ENCODE results near the gene SORCS2. TPM values are rescaled to one million over a fixed set of nuclear protein-coding genes. Genes with fewer than 3 reads are reported as not detected.

The SORCS2 gene
- total RNA-seq, 1 experiment from 2014 or later = 4.1 TPM

DNA sequence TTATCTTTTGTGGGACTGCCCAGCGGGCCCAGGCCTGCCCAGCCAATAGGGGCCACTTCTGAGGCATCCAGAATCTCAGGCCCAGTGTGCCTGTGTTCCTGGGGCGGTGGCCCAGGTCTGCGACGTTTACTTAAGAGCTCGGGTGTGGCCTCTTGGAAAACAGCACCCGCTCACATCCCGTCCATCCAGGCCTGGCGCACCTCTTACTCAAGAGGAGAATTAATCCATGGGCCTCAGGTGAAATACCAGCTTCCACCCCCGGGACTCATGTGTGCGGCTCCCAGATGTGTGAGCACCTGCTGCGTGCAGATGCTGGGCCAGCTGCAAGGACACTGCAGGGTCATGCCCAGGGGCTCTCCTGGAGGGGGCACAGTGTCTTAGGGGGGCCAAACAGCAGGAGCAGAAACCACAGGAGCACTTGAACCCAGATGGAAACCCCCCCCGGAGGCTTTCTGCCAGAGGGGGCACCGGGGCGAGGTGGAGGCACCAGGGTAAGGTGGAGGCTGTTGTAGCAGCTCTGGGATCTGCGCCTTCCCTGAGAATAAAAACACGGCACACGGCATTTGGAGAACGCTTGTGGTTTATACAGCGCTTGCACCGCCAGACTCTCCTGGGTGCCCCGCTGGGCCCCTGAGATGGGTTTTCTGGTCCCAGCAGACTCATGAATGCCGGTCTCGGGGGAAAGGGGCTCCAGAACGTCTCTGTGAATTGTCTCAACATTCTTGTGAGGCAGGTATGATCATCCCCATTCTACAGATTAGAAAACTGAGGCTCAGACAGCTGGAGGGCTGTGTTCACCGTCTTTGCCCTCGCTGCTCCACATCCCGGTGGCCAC lies 239.6 kb downstream of the SORCS2 start:
- no peaks in the 10 kb centered on the region for H3K9me3 ChIP-seq (ENCODE audit: low read length)
- H2AFZ ChIP-seq (ENCODE audit: low read length) = no peak overlapping the region
- no peak overlapping the region for H3K9ac ChIP-seq (ENCODE audit: low read length)
- ATAC-seq = peak; percentile 28; the same call in 1 of the 2 replicates
- no peaks in the 10 kb centered on the region for H4K20me1 ChIP-seq (ENCODE audit: low read length)
- no peaks in the 10 kb centered on the region for H3K27me3 ChIP-seq (ENCODE audit: low read length)
- H3K4me2 ChIP-seq (ENCODE audit: low read length) = no peak overlapping the region
- no peaks in the 10 kb centered on the region for H3K9me2 ChIP-seq (replicated peaks; ENCODE audit: low read length)
- peaks cover 15% of the 10 kb centered on the region; the same call in 1 of the 2 replicates for H3K4me1 ChIP-seq (ENCODE audit: insufficient read depth, low read length)
- DNase-seq = peak; percentile 40
- CTCF ChIA-PET = no interaction called here
- H3K79me2 ChIP-seq (ENCODE audit: low read length) = no peaks in the 10 kb centered on the region
- TF ChIP-seq EZH2 (IDR thresholded peaks at IDR 0.05; ENCODE audit: low read length, unreplicated experiment) = no peak
- no peak for TF ChIP-seq EZH2phosphoT487 (IDR thresholded peaks at IDR 0.05; ENCODE audit: borderline replicate concordance, low read length)
- TF ChIP-seq, protein P1, sequence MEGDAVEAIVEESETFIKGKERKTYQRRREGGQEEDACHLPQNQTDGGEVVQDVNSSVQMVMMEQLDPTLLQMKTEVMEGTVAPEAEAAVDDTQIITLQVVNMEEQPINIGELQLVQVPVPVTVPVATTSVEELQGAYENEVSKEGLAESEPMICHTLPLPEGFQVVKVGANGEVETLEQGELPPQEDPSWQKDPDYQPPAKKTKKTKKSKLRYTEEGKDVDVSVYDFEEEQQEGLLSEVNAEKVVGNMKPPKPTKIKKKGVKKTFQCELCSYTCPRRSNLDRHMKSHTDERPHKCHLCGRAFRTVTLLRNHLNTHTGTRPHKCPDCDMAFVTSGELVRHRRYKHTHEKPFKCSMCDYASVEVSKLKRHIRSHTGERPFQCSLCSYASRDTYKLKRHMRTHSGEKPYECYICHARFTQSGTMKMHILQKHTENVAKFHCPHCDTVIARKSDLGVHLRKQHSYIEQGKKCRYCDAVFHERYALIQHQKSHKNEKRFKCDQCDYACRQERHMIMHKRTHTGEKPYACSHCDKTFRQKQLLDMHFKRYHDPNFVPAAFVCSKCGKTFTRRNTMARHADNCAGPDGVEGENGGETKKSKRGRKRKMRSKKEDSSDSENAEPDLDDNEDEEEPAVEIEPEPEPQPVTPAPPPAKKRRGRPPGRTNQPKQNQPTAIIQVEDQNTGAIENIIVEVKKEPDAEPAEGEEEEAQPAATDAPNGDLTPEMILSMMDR (conservative IDR thresholded peaks at IDR 0.05; ENCODE audit: low read depth, low read length) = no peak
- H3K36me3 ChIP-seq (ENCODE audit: low read depth, low read length) = no peaks in the 10 kb centered on the region
- no peaks in the 10 kb centered on the region for H3F3A ChIP-seq (ENCODE audit: low read length, unreplicated experiment)
- POLR2A ChIA-PET (ENCODE audit: unreplicated experiment) = interaction anchor here (0.6 kb wide), 1 partner anchor 219 kb away, joined by 3 read pairs; no protein-coding TSS in a partner anchor
- BruUV-seq (replicated peaks) = no TSS peak
- H3K4me3 ChIP-seq (ENCODE audit: low read length) = no peak overlapping the region
- H3K27ac ChIP-seq (ENCODE audit: low read length) = no peak overlapping the region
- intact Hi-C loops (cut with micrococcal nuclease) = no loop called here

DNA sequence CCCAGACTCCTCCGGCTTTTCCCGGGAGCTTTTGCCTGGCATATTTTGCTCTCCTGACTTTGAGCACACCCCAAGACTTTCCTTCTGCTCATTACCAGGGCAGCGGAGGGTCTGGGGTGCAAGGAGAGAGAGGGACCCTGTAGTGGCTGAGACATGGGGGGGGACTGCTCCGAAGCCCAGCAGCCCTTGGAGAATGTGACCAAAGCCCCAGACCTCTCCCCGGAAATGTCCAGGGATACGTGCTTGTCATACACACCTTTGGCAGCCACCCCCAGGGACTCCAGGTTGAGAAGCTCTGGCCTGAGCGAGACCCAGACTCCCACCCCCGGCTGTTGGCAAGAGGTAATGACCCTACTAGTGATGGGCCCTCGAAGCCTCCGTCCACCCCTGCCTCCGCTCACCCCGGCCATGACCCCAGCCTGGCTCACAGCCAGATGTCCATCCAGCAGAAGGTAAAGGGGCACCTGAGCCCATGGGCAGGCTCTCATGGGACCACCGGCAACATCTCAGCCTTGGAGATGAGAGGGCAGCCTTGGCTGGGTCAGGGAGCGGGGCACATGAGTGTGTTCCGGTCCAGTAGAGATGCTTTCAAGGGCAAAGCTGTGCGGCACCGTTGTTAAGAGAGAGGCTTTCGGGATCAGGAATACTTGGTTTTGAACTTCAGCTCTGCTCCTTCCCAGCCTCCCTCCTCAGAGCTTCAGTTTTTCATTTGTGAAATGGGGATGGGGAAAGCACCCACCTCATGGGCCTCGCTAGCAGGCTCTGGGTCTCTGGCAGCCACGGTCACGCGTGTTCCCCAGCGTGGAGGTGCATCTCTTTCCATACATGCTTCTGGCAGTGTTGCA lies 240.4 kb downstream of the SORCS2 start:
- ChIA-PET POLR2A (ENCODE audit: unreplicated experiment) (no interaction called here), CTCF (no interaction called here)
- Histone ChIP-seq H4K20me1 (ENCODE audit: low read length) (no peaks in the 10 kb centered on the region), H3K4me1 (ENCODE audit: insufficient read depth, low read length) (peaks cover 15% of the 10 kb centered on the region; the same call in 1 of the 2 replicates), H3K36me3 (ENCODE audit: low read depth, low read length) (no peaks in the 10 kb centered on the region), H3K9ac (ENCODE audit: low read length) (no peak overlapping the region), H3K27me3 (ENCODE audit: low read length) (no peaks in the 10 kb centered on the region), H3K4me3 (ENCODE audit: low read length) (no peak overlapping the region), H3K9me3 (ENCODE audit: low read length) (no peaks in the 10 kb centered on the region), H2AFZ (ENCODE audit: low read length) (no peak overlapping the region), H3K4me2 (ENCODE audit: low read length) (no peak overlapping the region), H3K79me2 (ENCODE audit: low read length) (no peaks in the 10 kb centered on the region), H3K27ac (ENCODE audit: low read length) (no peak overlapping the region), H3K9me2 (replicated peaks; ENCODE audit: low read length) (no peaks in the 10 kb centered on the region), H3F3A (ENCODE audit: low read length, unreplicated experiment) (no peaks in the 10 kb centered on the region)
- no peak for DNase-seq
- no peak for TF ChIP-seq EZH2 (IDR thresholded peaks at IDR 0.05; ENCODE audit: low read length, unreplicated experiment)
- TF ChIP-seq, protein P1 (conservative IDR thresholded peaks at IDR 0.05; ENCODE audit: low read depth, low read length) = no peak
- no peak for TF ChIP-seq EZH2phosphoT487 (IDR thresholded peaks at IDR 0.05; ENCODE audit: borderline replicate concordance, low read length)
- BruUV-seq (replicated peaks) = no TSS peak
- intact Hi-C loops (cut with micrococcal nuclease) = no loop called here
- no peak for ATAC-seq

Data from PC-3 (cell line).